Smooth muscle cell (in vitro differentiated cells): ENCODE measurements around the gene SYNGR4. TPM values are rescaled to one million over a fixed set of nuclear protein-coding genes. Genes with fewer than 3 reads are reported as not detected.

Experiments used
- DNase-seq: peaks from one replicate; lab custom pipeline; 2025; ENCODE audit not compliant: unreplicated experiment; lab: John Stamatoyannopoulos, UW
- H2AFZ ChIP-seq: fragments of 200-600 bp; sonication (generic); 2 replicates; pipeline ENCODE4 v1.6.0; 2016; ENCODE audit warnings: antibody characterized with exemption, low read depth, mild to moderate bottlenecking
- H3F3A ChIP-seq: fragments of 200-600 bp; sonication (generic); 2 replicates; pipeline ENCODE4 v1.6.0; 2017; ENCODE audit warnings: antibody characterized with exemption, low read depth
- H3K27ac ChIP-seq: fragments of 200-600 bp; sonication (generic); 2 replicates; pipeline ENCODE4 v1.5.1; 2016; ENCODE audit warnings: low read depth, mild to moderate bottlenecking
- H3K27me3 ChIP-seq: fragments of 200-600 bp; sonication (generic); 2 replicates; pipeline ENCODE4 v1.6.1; 2016; ENCODE audit warnings: low read depth, mild to moderate bottlenecking
- H3K36me3 ChIP-seq: fragments of 200-600 bp; sonication (generic); 2 replicates; pipeline ENCODE4 v1.5.1; 2016; ENCODE audit warnings: low read depth
- H3K4me1 ChIP-seq: fragments of 200-600 bp; sonication (generic); 2 replicates; pipeline ENCODE4 v1.5.1; 2016; ENCODE audit warnings: low read depth
- H3K4me2 ChIP-seq: fragments of 200-600 bp; sonication (generic); 2 replicates; pipeline ENCODE4 v1.6.0; 2016; ENCODE audit warnings: mild to moderate bottlenecking
- H3K4me3 ChIP-seq: fragments of 200-600 bp; sonication (generic); 2 replicates; pipeline ENCODE4 v1.5.1; 2016; ENCODE audit warnings: mild to moderate bottlenecking
- H3K79me2 ChIP-seq: fragments of 200-600 bp; sonication (generic); 2 replicates; pipeline ENCODE4 v1.6.0; 2016; ENCODE audit warnings: low read depth, mild to moderate bottlenecking
- H3K9ac ChIP-seq: fragments of 200-600 bp; sonication (generic); 2 replicates; pipeline ENCODE4 v1.6.0; 2016; ENCODE audit warnings: low read depth
- H3K9me3 ChIP-seq: fragments of 200-600 bp; sonication (generic); replicated peaks from 2 replicates; pipeline ENCODE4 v1.5.1; 2016; ENCODE audit warnings: low read depth
- H4K20me1 ChIP-seq: fragments of 200-600 bp; sonication (generic); 2 replicates; pipeline ENCODE4 v1.6.0; 2016; ENCODE audit warnings: low read depth
- WGBS: methylation state at CpG from one replicate; pipeline ENCODE4 v1.1.7; 2016; ENCODE audit warnings: low lambda C conversion rate; 5-methylcytosine and 5-hydroxymethylcytosine counted together
- polyA plus RNA-seq: library from polyadenylated mRNA; unstranded; fragments of >200 nt; fragmentation: Nextera tagmentation; extraction: Ambion mirVana; gene quantifications from 2 replicates; pipeline ENCODE4 v1.2.1, GENCODE V29; 2016
- total RNA-seq: library from RNA; depleted of rRNA; stranded (reverse); fragments of >200 nt; gene quantifications from 2 replicates; pipeline ENCODE4 v1.2.3, GENCODE V29; 2014
- TF ChIP-seq, protein P1 (sequence below): fragments of 200-600 bp; sonication (generic); IDR thresholded peaks from 2 replicates; pipeline ENCODE4 v1.5.1; 2017; ENCODE audit warnings: borderline replicate concordance, mild to moderate bottlenecking, antibody characterized with exemption; ENCODE audit not compliant: insufficient read depth, poor library complexity, severe bottlenecking

The SYNGR4 gene
- total and polyA plus RNA-seq, 2 experiments from 2014 or later = not detected

DNA sequence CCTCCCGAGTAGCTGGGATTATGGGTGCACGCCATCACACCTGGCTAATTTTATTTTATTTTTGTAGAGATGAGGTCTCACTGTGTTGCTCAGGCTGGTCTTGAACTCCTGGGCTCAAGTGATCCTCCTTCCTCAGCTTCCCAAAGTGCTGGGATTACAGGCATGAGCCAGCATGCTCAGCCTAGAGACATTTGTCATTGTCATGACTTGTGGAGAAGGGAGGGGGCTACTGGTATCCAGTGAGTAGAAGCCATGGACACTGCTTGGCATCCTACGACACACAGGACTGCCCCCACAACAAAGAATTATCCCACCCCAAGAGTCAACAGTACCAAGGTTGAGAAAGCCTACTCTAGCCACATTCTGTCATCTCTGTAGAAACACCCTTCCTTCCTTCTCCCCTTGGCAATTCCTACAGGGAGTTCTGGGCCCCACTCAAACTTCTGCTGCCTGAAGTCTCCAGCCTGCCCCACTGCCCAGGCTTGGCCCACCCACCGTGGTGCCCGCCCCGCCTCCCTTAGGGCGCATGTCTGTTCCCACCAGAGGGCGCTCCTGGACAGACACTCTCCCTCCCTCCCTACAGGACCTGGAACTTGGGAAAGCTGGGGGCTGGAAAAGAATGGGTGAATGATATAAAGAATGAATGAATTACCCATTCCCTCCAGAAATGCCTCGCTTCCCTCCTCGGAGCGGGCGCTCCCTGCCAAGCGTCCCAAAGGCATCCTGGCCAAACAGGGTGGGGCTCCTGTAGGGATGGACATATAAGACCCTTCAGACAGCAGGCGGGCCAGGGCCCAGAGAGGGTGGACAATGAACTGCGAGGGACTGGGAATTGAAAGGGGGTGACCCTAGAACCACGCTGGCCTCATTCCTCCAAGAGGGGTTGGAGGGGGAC, 44.3 kb upstream of the SYNGR4 start:
- peak; percentile 71 for DNase-seq
- Histone ChIP-seq H3K4me3 (no peak overlapping the region), H3K27me3 (no peaks in the 10 kb centered on the region), H3K79me2 (no peaks in the 10 kb centered on the region), H3K9ac (no peak overlapping the region), H3F3A (peaks cover 16% of the 10 kb centered on the region), H3K4me1 (peaks cover 14% of the 10 kb centered on the region), H2AFZ (peak overlapping the region; percentile 26), H4K20me1 (no peaks in the 10 kb centered on the region), H3K27ac (peak overlapping the region; percentile 21), H3K36me3 (no peaks in the 10 kb centered on the region), H3K9me3 (no peaks in the 10 kb centered on the region), H3K4me2 (peak overlapping the region; percentile 88)
- WGBS = 34% methylated on average over 16 of the region's 16 CpGs
- TF ChIP-seq, protein P1, sequence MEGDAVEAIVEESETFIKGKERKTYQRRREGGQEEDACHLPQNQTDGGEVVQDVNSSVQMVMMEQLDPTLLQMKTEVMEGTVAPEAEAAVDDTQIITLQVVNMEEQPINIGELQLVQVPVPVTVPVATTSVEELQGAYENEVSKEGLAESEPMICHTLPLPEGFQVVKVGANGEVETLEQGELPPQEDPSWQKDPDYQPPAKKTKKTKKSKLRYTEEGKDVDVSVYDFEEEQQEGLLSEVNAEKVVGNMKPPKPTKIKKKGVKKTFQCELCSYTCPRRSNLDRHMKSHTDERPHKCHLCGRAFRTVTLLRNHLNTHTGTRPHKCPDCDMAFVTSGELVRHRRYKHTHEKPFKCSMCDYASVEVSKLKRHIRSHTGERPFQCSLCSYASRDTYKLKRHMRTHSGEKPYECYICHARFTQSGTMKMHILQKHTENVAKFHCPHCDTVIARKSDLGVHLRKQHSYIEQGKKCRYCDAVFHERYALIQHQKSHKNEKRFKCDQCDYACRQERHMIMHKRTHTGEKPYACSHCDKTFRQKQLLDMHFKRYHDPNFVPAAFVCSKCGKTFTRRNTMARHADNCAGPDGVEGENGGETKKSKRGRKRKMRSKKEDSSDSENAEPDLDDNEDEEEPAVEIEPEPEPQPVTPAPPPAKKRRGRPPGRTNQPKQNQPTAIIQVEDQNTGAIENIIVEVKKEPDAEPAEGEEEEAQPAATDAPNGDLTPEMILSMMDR = peak; percentile 90

- Histone ChIP-seq H3K4me2 (peak overlapping the region; percentile 88), H3K4me1 (peaks cover 18% of the 10 kb centered on the region), H4K20me1 (no peaks in the 10 kb centered on the region), H3K9me3 (no peaks in the 10 kb centered on the region), H3K27ac (peak overlapping the region; percentile 92), H3K4me3 (peak overlapping the region; percentile 55), H3K36me3 (no peaks in the 10 kb centered on the region), H3F3A (peaks cover 16% of the 10 kb centered on the region), H3K9ac (peak overlapping the region; percentile 75), H3K79me2 (peaks cover 3% of the 10 kb centered on the region), H2AFZ (peak overlapping the region; percentile 53), H3K27me3 (no peaks in the 10 kb centered on the region)
- TF ChIP-seq, protein P1 = no peak
- under 1% methylated on average over 22 of the region's 22 CpGs for WGBS
- peak; percentile 93 for DNase-seq
Measured at GRCh38 chr19:48321372-48321621, 42.9 kb upstream of the SYNGR4 start.

DNA sequence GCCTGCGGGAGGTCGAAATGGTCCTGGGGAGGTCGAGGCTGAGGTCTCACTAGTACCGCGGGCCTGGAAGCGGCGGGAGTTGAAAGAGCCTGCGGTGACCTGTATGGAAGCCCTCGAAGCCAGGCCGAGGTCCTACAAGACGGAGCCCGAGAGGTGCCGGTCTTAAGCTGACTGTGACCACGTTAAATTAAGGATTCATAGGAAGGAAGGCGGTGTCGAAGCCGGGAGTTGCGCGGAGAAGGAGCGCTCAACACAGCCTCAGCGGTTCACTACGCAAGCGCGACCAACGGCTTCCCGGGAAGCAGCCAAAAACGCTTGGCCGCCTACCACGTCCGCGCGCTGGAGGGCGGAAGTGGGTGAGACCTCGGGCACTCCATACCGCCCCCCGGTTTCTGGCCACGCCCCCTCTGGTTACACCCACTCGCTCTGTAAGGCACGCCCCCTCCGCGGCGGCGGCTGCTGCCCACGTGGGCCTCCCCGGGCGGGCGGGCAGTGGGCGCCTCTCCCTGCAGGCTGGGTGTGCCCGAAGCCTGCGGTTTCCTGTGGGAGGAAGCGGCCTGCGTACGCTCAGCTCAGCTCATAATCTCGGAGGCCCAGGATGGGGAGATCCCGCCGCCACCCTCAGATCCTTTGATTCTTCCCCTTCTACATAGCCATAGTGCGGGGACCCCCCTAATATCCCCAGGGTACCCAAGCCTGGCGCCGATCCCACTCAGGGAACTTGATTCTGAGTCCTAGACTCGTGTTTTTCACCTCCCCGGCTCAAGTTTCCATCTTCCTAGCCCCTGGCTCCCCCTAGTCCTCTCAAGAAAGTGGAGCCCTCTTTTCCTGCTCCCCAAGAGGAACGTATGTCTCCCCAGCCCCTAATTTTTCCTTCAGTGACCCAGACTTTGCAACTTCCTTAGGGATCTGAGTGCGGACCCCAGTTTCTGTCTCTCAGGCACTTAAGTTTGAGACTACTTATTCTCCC, 42.3 kb upstream of the SYNGR4 start:
- Histone ChIP-seq H3K79me2 (peaks cover 3% of the 10 kb centered on the region), H3K27me3 (no peaks in the 10 kb centered on the region), H3K4me2 (peak overlapping the region; percentile 88), H4K20me1 (no peaks in the 10 kb centered on the region), H2AFZ (peak overlapping the region; percentile 53), H3K4me1 (peaks cover 18% of the 10 kb centered on the region), H3K4me3 (peak overlapping the region; percentile 55), H3F3A (peaks cover 16% of the 10 kb centered on the region), H3K27ac (peak overlapping the region; percentile 92), H3K9me3 (no peaks in the 10 kb centered on the region), H3K36me3 (no peaks in the 10 kb centered on the region), H3K9ac (peak overlapping the region; percentile 75)
- peak; percentile 97 for DNase-seq
- 6% methylated on average over 45 of the region's 63 CpGs for WGBS
- TF ChIP-seq, protein P1 = no peak
